GM21381 (cell line): ENCODE data around the gene FBXW7.
"Not testable (repeated sequence)": the region's sequence is repeated elsewhere in the genome, so short reads cannot be mapped to it uniquely, and the experiment has no call there.

Experiments used
- ATAC-seq: cut with Tn5 transposase; IDR thresholded peaks from one replicate; pipeline ENCODE4 v1.9.1; 2021; ENCODE audit warnings: mild to moderate bottlenecking, moderate library complexity; ENCODE audit not compliant: unreplicated experiment

The FBXW7 gene

GRCh38 chr4:152545088-152545487 lies 9.2 kb upstream of the FBXW7 start:
- no peak for ATAC-seq

- not testable (repeated sequence) for ATAC-seq
Measured at GRCh38 chr4:152544533-152544932, 8.6 kb upstream of the FBXW7 start.

GRCh38 chr4:152540941-152541340 lies 5.0 kb upstream of the FBXW7 start:
- ATAC-seq = no peak

GRCh38 chr4:152540293-152540674 lies 4.4 kb upstream of the FBXW7 start:
- ATAC-seq = no peak

GRCh38 chr4:152539556-152540292 lies 3.8 kb upstream of the FBXW7 start:
- no peak for ATAC-seq

- no peak for ATAC-seq
Measured at GRCh38 chr4:152537881-152538280, 2.0 kb upstream of the FBXW7 start.

GRCh38 chr4:152536545-152537182 lies 772 bp upstream of the FBXW7 start:
- ATAC-seq = peak; percentile 26

GRCh38 chr4:152535360-152535902 lies 461 bp downstream of the FBXW7 start:
- peak; percentile 14 for ATAC-seq

- ATAC-seq = no peak
Measured at GRCh38 chr4:152534541-152535359, 1.1 kb downstream of the FBXW7 start.

- ATAC-seq = no peak
Measured at GRCh38 chr4:152531479-152531878, 4.4 kb downstream of the FBXW7 start.

GRCh38 chr4:152530600-152530999 lies 5.3 kb downstream of the FBXW7 start:
- ATAC-seq = no peak

GRCh38 chr4:152529880-152530279 lies 6.0 kb downstream of the FBXW7 start:
- no peak for ATAC-seq

GRCh38 chr4:152528060-152528459 lies 7.8 kb downstream of the FBXW7 start:
- ATAC-seq = no peak

GRCh38 chr4:152525878-152526277 lies 10.0 kb downstream of the FBXW7 start:
- no peak for ATAC-seq

- no peak for ATAC-seq
Measured at GRCh38 chr4:152524427-152524826, 11.5 kb downstream of the FBXW7 start.

GRCh38 chr4:152523731-152524130 lies 12.2 kb downstream of the FBXW7 start:
- ATAC-seq = no peak

- ATAC-seq = no peak
Measured at GRCh38 chr4:152522754-152523153, 13.1 kb downstream of the FBXW7 start.

GRCh38 chr4:152522245-152522644 lies 13.6 kb downstream of the FBXW7 start:
- no peak for ATAC-seq

GRCh38 chr4:152516156-152516555 lies 19.7 kb downstream of the FBXW7 start:
- ATAC-seq = no peak

GRCh38 chr4:152515678-152516077 lies 20.2 kb downstream of the FBXW7 start:
- no peak for ATAC-seq

GRCh38 chr4:152514356-152514755 lies 21.5 kb downstream of the FBXW7 start:
- no peak for ATAC-seq
